A673 (cell line): ENCODE data around the gene JMJD1C. TPM values are rescaled to one million over a fixed set of nuclear protein-coding genes. Genes with fewer than 3 reads are reported as not detected.

Source experiments
- Bru-seq: library from RNA; stranded (reverse); fragments of 400-500 nt; gene quantifications from one replicate; lab custom pipeline; 2021; lab: Mats Ljungman, UMichigan
- BruChase-seq, 2 experiments: library from RNA; stranded (reverse); fragments of 400-500 nt; gene quantifications; one replicate each; lab custom pipeline; 2021; lab: Mats Ljungman, UMichigan
- BruUV-seq: library from RNA; stranded (reverse); fragments of 400-500 nt; replicated peaks from 2 replicates; lab custom pipeline; 2021; lab: Mats Ljungman, UMichigan
- CTCF ChIA-PET: fragments of 300-600 bp; sonication (Branson Sonifier 250); formaldehyde crosslinking; loops from one replicate; lab custom pipeline; 2022; ENCODE audit warnings: antibody characterized with exemption; lab: Charles Lee
- POLR2A ChIA-PET: fragments of 300-600 bp; sonication (Branson Sonifier 250); formaldehyde crosslinking; loops from one replicate; lab custom pipeline; 2022; ENCODE audit warnings: antibody characterized with exemption; ENCODE audit not compliant: low non-redundant PET; lab: Charles Lee
- DNase-seq: peaks from one replicate; pipeline ENCODE4 v3.0.0-alpha.2; 2015; ENCODE audit warnings: low spot score
- H3K27ac ChIP-seq: fragments of 200-600 bp; sonication (generic); 2 replicates; pipeline ENCODE4 v1.5.1; 2016; ENCODE audit warnings: mixed run types, low read depth, mild to moderate bottlenecking, mixed read lengths, antibody characterized with exemption, low read length; ENCODE audit not compliant: poor library complexity, severe bottlenecking
- H3K27me3 ChIP-seq: fragments of 200-600 bp; sonication (generic); replicated peaks from 2 replicates; pipeline ENCODE4 v1.6.1; 2017; ENCODE audit warnings: mixed run types, low read depth, mild to moderate bottlenecking, mixed read lengths, antibody characterized with exemption, low read length; ENCODE audit not compliant: insufficient read depth, poor library complexity
- H3K36me3 ChIP-seq: fragments of 200-600 bp; sonication (generic); 2 replicates; pipeline ENCODE4 v1.6.1; 2016; ENCODE audit warnings: mixed run types, mild to moderate bottlenecking, mixed read lengths, antibody characterized with exemption, low read length; ENCODE audit not compliant: insufficient read depth, poor library complexity, severe bottlenecking
- H3K4me1 ChIP-seq: fragments of 200-600 bp; sonication (generic); 2 replicates; pipeline ENCODE4 v1.6.1; 2017; ENCODE audit warnings: mixed run types, mild to moderate bottlenecking, mixed read lengths, antibody characterized with exemption, low read length; ENCODE audit not compliant: insufficient read depth, poor library complexity, severe bottlenecking
- H3K4me3 ChIP-seq: fragments of 200-600 bp; sonication (generic); 2 replicates; pipeline ENCODE4 v1.5.1; 2016; ENCODE audit warnings: low read depth, mixed run types, mild to moderate bottlenecking, mixed read lengths, low read length; ENCODE audit not compliant: poor library complexity, severe bottlenecking
- H3K9me3 ChIP-seq: fragments of 200-600 bp; sonication (generic); 2 replicates; pipeline ENCODE4 v1.6.1; 2016; ENCODE audit warnings: mixed run types, low read depth, mild to moderate bottlenecking, mixed read lengths, antibody characterized with exemption, low read length; ENCODE audit not compliant: poor library complexity, severe bottlenecking
- CTCF ChIP-seq: fragments of 300-800, 200-600 bp; sonication (generic); conservative IDR thresholded peaks from 2 replicates; pipeline ENCODE4 v1.5.1; 2017; ENCODE audit warnings: low read depth, mild to moderate bottlenecking, antibody characterized with exemption, low read length, moderate library complexity, mixed read lengths
- EZH2 ChIP-seq: fragments of 200-600 bp; sonication (generic); IDR thresholded peaks from 2 replicates; pipeline ENCODE4 v1.6.1; 2017; ENCODE audit warnings: borderline replicate concordance, low read depth, mild to moderate bottlenecking, mixed read lengths, antibody characterized with exemption, low read length; ENCODE audit not compliant: poor library complexity, severe bottlenecking
- intact Hi-C: fragments of 100-400 bp; cut with micrococcal nuclease; formaldehyde crosslinking; loops from one replicate; pipeline ENCODE4 v1.10.0; 2022; ENCODE audit not compliant: unreplicated experiment
- long read RNA-seq: library from polyadenylated mRNA; stranded (forward); transcript quantifications from one replicate; pipeline ENCODE4 v2.0.0, GENCODE V29; 2022
- total RNA-seq: library from RNA; stranded (reverse); gene quantifications from 2 replicates; pipeline ENCODE4 v1.2.3, GENCODE V29; 2021

JMJD1C gene
- total RNA-seq, result 68.2 and 71.4 TPM in 2 replicates
- Bru-seq, nascent RNA, result percentile 93 among the genes with signal in this experiment
- percentile 88 among the genes with signal in this experiment for BruChase-seq, experiment 1, labeled RNA remaining after a 2-hour chase
- BruChase-seq, experiment 2, labeled RNA remaining after a 6-hour chase, result percentile 87 among the genes with signal in this experiment
- long read RNA-seq, full-length matches to known transcripts, result 1 of 23 reads
- long read RNA-seq, partial matches to known transcripts, result 9 of 23 reads
- long read RNA-seq, other reads (novel, unspliced or antisense), result 13 of 23 reads

GRCh38 chr10:63465293-63466143 is at the start of gene JMJD1C:
Gene JMJD1C (minus strand): TSS chr10:63465977. CDS start chr10:63465662, 315 bp downstream.
- H3K36me3 ChIP-seq, result no peaks in the 10 kb centered on the region
- TF ChIP-seq CTCF (no peak), EZH2 (no peak)
- no TSS peak for BruUV-seq
- CTCF ChIA-PET, result interaction anchor here (0.6 kb wide), 1 partner anchor 41 kb away, joined by 4 read pairs; no protein-coding TSS in a partner anchor
- DNase-seq, result peak; percentile 87
- peak within 1 kb of the TSS; percentile 87 for H3K4me3 ChIP-seq
- POLR2A ChIA-PET, result no interaction called here
- no peaks in the 10 kb centered on the region for H3K27me3 ChIP-seq
- H3K27ac ChIP-seq, result peak within 1 kb of the TSS; percentile 84
- no peaks in the 10 kb centered on the region for H3K9me3 ChIP-seq
- intact Hi-C loops, result loop anchor here (2.0 to 10.0 kb wide), 5 partner anchors 55 to 261 kb away; partner anchors contain the start of gene REEP3
- H3K4me1 ChIP-seq, result peaks cover 36% of the 10 kb centered on the region

GRCh38 chr10:63515002-63515763 is 49.4 kb upstream of the JMJD1C start:
- ChIA-PET POLR2A (interaction anchor here (1.0 kb wide), 1 partner anchor 23 kb away, joined by 3 read pairs; no protein-coding TSS in a partner anchor), CTCF (interaction anchor here (0.6 kb wide), 2 partner anchors 91 to 1508 kb away, joined by 3 read pairs; no protein-coding TSS in a partner anchor)
- no TSS peak for BruUV-seq
- H3K36me3 ChIP-seq, result no peaks in the 10 kb centered on the region
- TF ChIP-seq CTCF (no peak), EZH2 (no peak)
- intact Hi-C loops, result no loop called here
- H3K9me3 ChIP-seq, result peaks cover 9% of the 10 kb centered on the region
- DNase-seq, result peak; percentile 43
- peaks cover 40% of the 10 kb centered on the region for H3K4me1 ChIP-seq
- peak overlapping the region; percentile 39 for H3K27ac ChIP-seq
- H3K27me3 ChIP-seq, result no peaks in the 10 kb centered on the region
- H3K4me3 ChIP-seq, result no peak overlapping the region

GRCh38 chr10:63506554-63506953 is 40.8 kb upstream of the JMJD1C start:
- no peak overlapping the region for H3K27ac ChIP-seq
- BruUV-seq, result no TSS peak
- POLR2A ChIA-PET, result no interaction called here
- no peaks in the 10 kb centered on the region for H3K27me3 ChIP-seq
- TF ChIP-seq EZH2 (no peak), CTCF (no peak)
- intact Hi-C loops, result no loop called here
- CTCF ChIA-PET, result no interaction called here
- H3K4me3 ChIP-seq, result no peak overlapping the region
- peaks cover 9% of the 10 kb centered on the region for H3K4me1 ChIP-seq
- no peaks in the 10 kb centered on the region for H3K9me3 ChIP-seq
- no peak for DNase-seq
- H3K36me3 ChIP-seq, result no peaks in the 10 kb centered on the region
